ENCODE results near the gene USP40. TPM values are rescaled to one million over a fixed set of nuclear protein-coding genes. Genes with fewer than 3 reads are reported as not detected.

USP40 gene
- total RNA-seq, 1 experiment from 2014 or later, result 34.9 TPM

- H3K9me2 ChIP-seq (ENCODE audit: insufficient read depth), result no peaks in the 10 kb centered on the region
- ATAC-seq (no peak), DNase-seq (ENCODE audit: low read depth, low spot score) (no peak)
- CTCF ChIA-PET, result no interaction called here
- no peaks in the 10 kb centered on the region for H3K4me1 ChIP-seq (ENCODE audit: control insufficient read depth in 1 of 2, insufficient read depth in 2 of 2, low read length in 2 of 2)
- intact Hi-C loops (cut with micrococcal nuclease), result loop anchor here (10.0 kb wide), 2 partner anchors 163 to 843 kb away; no protein-coding TSS in a partner anchor
- H3K27me3 ChIP-seq (ENCODE audit: insufficient read depth, low read length), result no peaks in the 10 kb centered on the region
- H3K9me3 ChIP-seq (ENCODE audit: control insufficient read depth in 1 of 2, insufficient read depth in 1 of 2, low read depth in 1 of 2, low read length in 2 of 2), result no peaks in the 10 kb centered on the region
- no TSS peak for BruUV-seq (replicated peaks)
- H3K27ac ChIP-seq (ENCODE audit: low read depth, low read length), result no peak overlapping the region
- POLR2A ChIA-PET, result no interaction called here
- TF ChIP-seq EZH2 (IDR thresholded peaks at IDR 0.05) (no peak), SIN3A (IDR thresholded peaks at IDR 0.05; ENCODE audit: low read depth) (no peak), ZFX (IDR thresholded peaks at IDR 0.05) (no peak), ZBTB33 (IDR thresholded peaks at IDR 0.05; ENCODE audit: extremely low read depth, insufficient replicate concordance, low read length) (no peak), MAX (IDR thresholded peaks at IDR 0.05) (no peak)
- no peak overlapping the region for H3K4me3 ChIP-seq (replicated peaks in 1 of 2; ENCODE audit: low read depth in 1 of 2, low read length in 2 of 2)
- H3K4me2 ChIP-seq (ENCODE audit: low read length), result no peak overlapping the region
- no peak overlapping the region for H3K9ac ChIP-seq (ENCODE audit: low read length)
- RAD21 ChIA-PET (ENCODE audit: low non-redundant PET in 1 of 2, low total read pairs in 2 of 2, uncharacterized antibody in 2 of 2, unreplicated experiment in 2 of 2), result no interaction called here
- no peak overlapping the region for H2AFZ ChIP-seq (ENCODE audit: low read depth, low read length, poor library complexity, severe bottlenecking)
- H3K79me2 ChIP-seq (ENCODE audit: insufficient read depth, low read length), result peaks cover 16% of the 10 kb centered on the region; the same call in 1 of the 2 replicates
- 0 out of 2 replicates have a peak, but pooled peaks cover 6% of the 10 kb centered on the region for H4K20me1 ChIP-seq (ENCODE audit: insufficient read depth)
- peaks cover 22 to 48% of the 10 kb centered on the region in 2 experiments for H3K36me3 ChIP-seq (ENCODE audit: control insufficient read depth in 1 of 2, insufficient read depth in 2 of 2, low read length in 2 of 2)
These were observed 118.9 kb downstream of the USP40 start for GRCh38 chr2:233447506-233448219.

Data from HCT116 (cell line).